ENCODE data around the gene KRT3.

- no peak for TF ChIP-seq POLR2AphosphoS5 (IDR thresholded peaks at IDR 0.05)
- no peak for TF ChIP-seq CTCF (IDR thresholded peaks at IDR 0.05 in 8 of 11, conservative IDR thresholded peaks at IDR 0.05 in 3 of 11)
Measured at GRCh38 chr12:52813203-52813819, 17.4 kb upstream of the KRT3 start.

Data from spleen (tissue), 7 donors.